SK-N-SH (cell line): ENCODE data around the gene POTEF. TPM values are rescaled to one million over a fixed set of nuclear protein-coding genes. Genes with fewer than 3 reads are reported as not detected.

Source experiments
- CTCF ChIA-PET: fragments of 300-600, 350-600 bp; formaldehyde crosslinking; extraction: SDS; loops from one replicate; lab custom pipeline; 2021; lab: Yijun Ruan, JAX
- POLR2A ChIA-PET: fragments of 350-600 bp; sonication (Branson Sonifier 250); formaldehyde crosslinking; extraction: SDS; loops from one replicate; lab custom pipeline; 2020; ENCODE audit warnings: antibody characterized with exemption, inconsistent platforms; lab: Yijun Ruan, JAX
- DNase-seq: peaks from one replicate; pipeline ENCODE4 v3.0.0; 2012
- H2AFZ ChIP-seq: fragments of 200-600 bp; sonication (generic); 2 replicates; pipeline ENCODE4 v1.8.1; 2016; ENCODE audit warnings: antibody characterized with exemption, mild to moderate bottlenecking, low read depth
- H3F3A ChIP-seq: fragments of 200-600 bp; sonication (generic); replicated peaks from 2 replicates; pipeline ENCODE3; 2016; ENCODE audit warnings: antibody characterized with exemption, mild to moderate bottlenecking; ENCODE audit not compliant: insufficient read depth
- H3K27ac ChIP-seq, 2 experiments: fragments of 200-500 bp in 1 of 2; fragments of 200-600 bp in 1 of 2; sonication (Bioruptor generic) in 1 of 2; sonication (generic), shearing (Covaris generic) in 1 of 2; 2 replicates each; pipeline versions ENCODE4 v1.5.1 to v1.6.1; 2014 to 2016; ENCODE audit warnings: low read depth in 2 of 2, inconsistent platforms in 1 of 2, low read length in 1 of 2, mild to moderate bottlenecking in 1 of 2, mixed read lengths in 1 of 2
- H3K27me3 ChIP-seq: fragments of 200-600 bp; sonication (generic), shearing (Covaris generic); 2 replicates; pipeline ENCODE4 v1.6.1; 2016; ENCODE audit warnings: mixed run types; ENCODE audit not compliant: insufficient read depth
- H3K36me3 ChIP-seq, 2 experiments: fragments of 200-500 bp in 1 of 2; fragments of 200-600 bp in 1 of 2; sonication (Bioruptor generic) in 1 of 2; sonication (generic) in 1 of 2; replicated peaks in 1 of 2; 2 replicates each; pipeline versions ENCODE3 to v1.5.1; 2014 to 2016; ENCODE audit warnings: low read length in 1 of 2, mild to moderate bottlenecking in 1 of 2; ENCODE audit not compliant: insufficient read depth in 2 of 2, control insufficient read depth in 1 of 2
- H3K4me1 ChIP-seq, 2 experiments: fragments of 200-500 bp in 1 of 2; fragments of 200-600 bp in 1 of 2; sonication (Bioruptor generic) in 1 of 2; sonication (generic), shearing (Covaris generic) in 1 of 2; 2 replicates each; pipeline versions ENCODE4 v1.5.1 to v1.6.1; 2014 to 2016; ENCODE audit warnings: low read depth in 1 of 2, low read length in 1 of 2, mixed run types in 1 of 2; ENCODE audit not compliant: insufficient read depth in 2 of 2, control insufficient read depth in 1 of 2
- H3K4me2 ChIP-seq: fragments of 200-600 bp; sonication (generic), shearing (Covaris generic); 2 replicates; pipeline ENCODE4 v1.6.1; 2017; ENCODE audit warnings: mixed run types
- H3K4me3 ChIP-seq, 2 experiments: fragments of 200-500 bp in 1 of 2; fragments of 200-600 bp in 1 of 2; sonication (Bioruptor generic) in 1 of 2; sonication (generic), shearing (Covaris generic) in 1 of 2; 2 replicates each; pipeline versions ENCODE4 v1.5.1 to v1.8.1; 2014 to 2016; ENCODE audit warnings: low read depth in 2 of 2, inconsistent platforms in 1 of 2, low read length in 1 of 2, mild to moderate bottlenecking in 1 of 2, mixed read lengths in 1 of 2, moderate library complexity in 1 of 2
- H3K79me2 ChIP-seq: fragments of 200-600 bp; sonication (generic); 2 replicates; pipeline ENCODE4 v1.8.1; 2017; ENCODE audit warnings: mild to moderate bottlenecking; ENCODE audit not compliant: insufficient read depth
- H3K9ac ChIP-seq: fragments of 200-600 bp; sonication (generic); 2 replicates; pipeline ENCODE4 v1.6.1; 2017; ENCODE audit warnings: mixed run types
- H3K9me2 ChIP-seq: fragments of 200-600 bp; sonication (generic); 2 replicates; pipeline ENCODE4 v1.6.1; 2017; ENCODE audit warnings: mixed run types
- H3K9me3 ChIP-seq: fragments of 200-600 bp; sonication (generic); 2 replicates; pipeline ENCODE4 v1.6.1; 2017; ENCODE audit warnings: mixed run types, mild to moderate bottlenecking, moderate library complexity
- H4K20me1 ChIP-seq: fragments of 200-600 bp; sonication (generic); 2 replicates; pipeline ENCODE4 v1.6.1; 2017; ENCODE audit warnings: mild to moderate bottlenecking, mixed run types; ENCODE audit not compliant: insufficient read depth
- ELF1 ChIP-seq: IDR thresholded peaks from 2 replicates; pipeline ENCODE4 v1.4.0; 2012
- EP300 ChIP-seq, 2 experiments: IDR thresholded peaks; 2 replicates each; pipeline versions ENCODE4 v1.4.0 to v1.6.1; 2012; ENCODE audit warnings: borderline replicate concordance in 1 of 2, low read depth in 1 of 2, low read length in 1 of 2
- FOSL2 ChIP-seq: IDR thresholded peaks from 2 replicates; pipeline ENCODE4 v1.4.0; 2012; ENCODE audit warnings: low read depth, mild to moderate bottlenecking, moderate library complexity, borderline replicate concordance
- FOXJ3 ChIP-seq: sonication (generic); formaldehyde crosslinking; IDR thresholded peaks from 2 replicates; pipeline ENCODE4 v1.5.1; 2020; ENCODE audit warnings: mild to moderate bottlenecking, missing genetic modification reagents
- GATA2 ChIP-seq: sonication (generic); formaldehyde crosslinking; IDR thresholded peaks from 2 replicates; pipeline ENCODE4 v1.5.0; 2020; ENCODE audit warnings: mild to moderate bottlenecking, missing genetic modification reagents
- REST ChIP-seq: IDR thresholded peaks from 2 replicates; pipeline ENCODE4 v1.6.1; 2012; ENCODE audit warnings: mild to moderate bottlenecking, low read depth, low read length, moderate library complexity
- SMC3 ChIP-seq: IDR thresholded peaks from 2 replicates; pipeline ENCODE4 v1.6.1; 2012; ENCODE audit warnings: low read depth, low read length, improper control_type of control experiment
- TAF1 ChIP-seq: IDR thresholded peaks from 2 replicates; pipeline ENCODE4 v1.6.1; 2012; ENCODE audit warnings: low read depth, mild to moderate bottlenecking, low read length, moderate library complexity, borderline replicate concordance
- TCF12 ChIP-seq: IDR thresholded peaks from 2 replicates; pipeline ENCODE4 v1.4.0; 2012
- USF1 ChIP-seq: IDR thresholded peaks from 2 replicates; pipeline ENCODE4 v1.4.0; 2012; ENCODE audit warnings: low read depth, borderline replicate concordance
- WGBS: methylation state at CpG from one replicate; pipeline ENCODE4 v1.1.6; 2017; ENCODE audit warnings: low lambda C conversion rate; 5-methylcytosine and 5-hydroxymethylcytosine counted together
- polyA plus RNA-seq, 3 experiments: library from polyadenylated mRNA; depleted of rRNA; stranded (reverse); fragments of >200 nt; gene quantifications; 2 replicates each; pipeline ENCODE4 v1.2.3, GENCODE V29; 2012
- TF ChIP-seq, protein P1 (sequence below): fragments of 150-350 bp; IDR thresholded peaks from 2 replicates; pipeline ENCODE4 v1.6.1; 2016; ENCODE audit warnings: mild to moderate bottlenecking, low read depth, low read length

POTEF gene
- polyA plus RNA-seq, 1 of the 3 experiments (the other 2 are of a cell fraction), result not detected

- Histone ChIP-seq H3K27me3 (no peaks in the 10 kb centered on the region), H3K4me2 (no peak overlapping the region), H3F3A (no peaks in the 10 kb centered on the region), H3K4me1 (peaks cover 0 to 21% of the 10 kb centered on the region in 2 experiments; a peak in 1 of 4 replicates), H4K20me1 (no peaks in the 10 kb centered on the region), H3K9ac (no peak overlapping the region), H3K9me2 (no peaks in the 10 kb centered on the region), H3K27ac (peak overlapping the region in 1 of 2 experiments; percentile 22; a peak in 1 of 4 replicates), H3K9me3 (no peaks in the 10 kb centered on the region), H3K79me2 (no peaks in the 10 kb centered on the region), H3K4me3 (no peak overlapping the region)
- 95% methylated on average over 4 of the region's 9 CpGs for WGBS
- ChIA-PET CTCF (interaction anchor here (1.4 kb wide), 4 partner anchors 174 to 233 kb away, joined by 3 to 10 read pairs (median 4); no protein-coding TSS in a partner anchor), POLR2A (no interaction called here)
- DNase-seq, result no peak
- TF ChIP-seq EP300 (IDR thresholded peaks at IDR 0.05; ENCODE audit: borderline replicate concordance in 1 of 2, low read depth in 1 of 2, low read length in 1 of 2), result no peak
- no peak for TF ChIP-seq ELF1
- TF ChIP-seq GATA2 (CRISPR knock-in tag), result no peak
- no peak for TF ChIP-seq SMC3
- TF ChIP-seq FOXJ3 (CRISPR knock-in tag), result no peak
- no peak for TF ChIP-seq FOSL2
- no peak for TF ChIP-seq USF1
- no peak for TF ChIP-seq REST
- TF ChIP-seq TAF1, result no peak
- no peak for TF ChIP-seq TCF12
- TF ChIP-seq, protein P1, sequence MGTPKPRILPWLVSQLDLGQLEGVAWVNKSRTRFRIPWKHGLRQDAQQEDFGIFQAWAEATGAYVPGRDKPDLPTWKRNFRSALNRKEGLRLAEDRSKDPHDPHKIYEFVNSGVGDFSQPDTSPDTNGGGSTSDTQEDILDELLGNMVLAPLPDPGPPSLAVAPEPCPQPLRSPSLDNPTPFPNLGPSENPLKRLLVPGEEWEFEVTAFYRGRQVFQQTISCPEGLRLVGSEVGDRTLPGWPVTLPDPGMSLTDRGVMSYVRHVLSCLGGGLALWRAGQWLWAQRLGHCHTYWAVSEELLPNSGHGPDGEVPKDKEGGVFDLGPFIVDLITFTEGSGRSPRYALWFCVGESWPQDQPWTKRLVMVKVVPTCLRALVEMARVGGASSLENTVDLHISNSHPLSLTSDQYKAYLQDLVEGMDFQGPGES, result no peak
- TF ChIP-seq, all 33 proteins: peak for 0
- Histone ChIP-seq H2AFZ (no peak overlapping the region), H3K36me3 (peaks cover 0 to 32% of the 10 kb centered on the region in 2 experiments)
These were observed 27.6 kb upstream of the POTEF start for GRCh38 chr2:130156624-130157004.
